SH-SY5Y (cell line): ENCODE data around the gene CACNA1F.

ENCODE experiments used
- GATA2 ChIP-seq: IDR thresholded peaks from 2 replicates; pipeline ENCODE4 v1.6.1; 2011; ENCODE audit warnings: mild to moderate bottlenecking, low read depth, low read length
- GATA3 ChIP-seq: IDR thresholded peaks from 2 replicates; pipeline ENCODE4 v1.6.1; 2011; ENCODE audit warnings: low read depth, mild to moderate bottlenecking, low read length, moderate library complexity

The CACNA1F gene

GRCh38 chrX:49233176-49233575, at the start of gene CACNA1F:
TSS of gene CACNA1F (minus strand) at chrX:49233340. CDS start at chrX:49233309, 31 bp downstream.
- TF ChIP-seq GATA3 (no peak), GATA2 (no peak)

DNA sequence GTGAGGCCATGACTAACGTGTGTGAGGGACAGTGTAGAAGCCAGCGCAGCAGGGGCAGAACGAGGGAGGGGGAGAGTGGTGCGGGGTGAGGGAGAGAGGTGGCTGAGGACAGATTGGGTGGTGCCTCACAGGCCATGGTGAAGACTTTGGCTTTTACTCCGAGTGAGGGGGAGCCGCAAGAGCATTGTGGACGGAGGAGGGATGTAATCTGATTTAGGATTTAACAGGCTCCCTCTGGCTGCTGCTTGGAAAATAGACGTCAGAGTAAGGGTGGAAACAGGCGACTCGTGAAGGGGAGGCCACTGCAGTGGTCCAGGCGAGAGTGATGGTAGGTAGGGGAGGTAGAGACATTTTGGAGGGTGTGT, 49.5 kb upstream of the CACNA1F start:
- TF ChIP-seq GATA2 (0 out of 2 replicates have a peak, but pooled peaks have one; percentile 31), GATA3 (no peak)

- no peak for TF ChIP-seq GATA2
- no peak for TF ChIP-seq GATA3
Measured at GRCh38 chrX:49278081-49278480, 44.9 kb upstream of the CACNA1F start.

GRCh38 chrX:49277535-49277830, 44.3 kb upstream of the CACNA1F start:
- TF ChIP-seq GATA2 (no peak), GATA3 (no peak)

DNA sequence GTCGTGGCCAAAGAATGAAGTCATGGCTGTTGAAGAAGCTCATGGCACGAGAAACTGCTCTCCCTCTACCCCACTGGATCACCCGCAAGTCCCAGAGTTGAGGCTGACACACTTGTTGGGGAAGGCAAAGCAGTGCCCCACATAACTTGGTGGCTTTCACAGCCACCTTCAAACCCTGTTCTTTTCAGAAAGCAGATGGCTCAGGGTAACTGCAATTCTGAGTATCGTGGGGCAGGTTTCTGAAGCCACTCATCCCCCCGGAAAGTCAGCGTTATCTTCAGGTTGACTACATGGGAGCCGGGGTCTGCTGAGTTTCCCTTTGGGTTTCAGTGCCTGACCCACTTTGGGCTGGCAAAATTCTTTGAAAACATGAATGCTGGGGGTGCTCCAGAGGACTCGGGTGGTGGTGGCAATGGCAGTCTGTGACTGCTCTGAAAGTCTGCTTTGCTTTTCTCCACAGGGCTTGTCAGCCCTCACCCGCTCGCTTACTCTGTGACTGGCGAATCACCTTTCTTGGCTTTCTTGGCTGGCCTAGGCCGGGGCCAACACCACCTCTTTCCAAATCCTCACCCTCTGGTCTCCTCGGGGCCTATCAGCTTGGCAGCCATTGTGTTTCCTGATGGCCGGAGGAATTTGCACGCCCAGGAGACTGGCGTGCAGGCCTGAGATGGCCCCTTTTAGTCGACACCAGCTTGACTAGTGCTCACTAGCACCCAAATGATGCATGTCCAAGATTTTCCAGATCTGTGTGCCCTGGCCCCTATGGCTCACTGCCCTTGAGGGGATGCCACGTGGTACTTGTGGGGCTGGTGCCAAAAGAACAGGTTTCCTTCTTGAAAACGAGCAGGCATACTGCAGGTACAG, 43.8 kb upstream of the CACNA1F start:
- TF ChIP-seq GATA2 (no peak), GATA3 (no peak)

DNA sequence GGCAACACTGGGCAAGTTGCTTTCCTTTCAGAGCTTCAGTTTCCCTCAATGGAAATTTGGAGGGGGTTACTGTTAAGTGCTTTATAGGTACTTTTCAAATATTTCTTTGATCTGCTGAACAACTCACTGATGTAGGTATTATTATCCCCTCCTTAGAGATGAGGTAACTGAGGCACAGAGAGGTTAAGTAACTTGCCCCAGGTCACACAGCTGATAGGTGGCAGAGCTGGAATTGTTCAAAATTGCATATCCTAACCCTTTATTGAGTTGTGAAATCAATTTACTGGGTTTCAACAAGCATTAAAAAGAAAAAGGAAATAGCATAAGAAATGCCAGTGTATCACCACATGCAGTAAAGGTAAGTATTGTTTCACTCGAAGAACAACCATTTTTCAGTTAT, 43.1 kb upstream of the CACNA1F start:
- TF ChIP-seq GATA3 = no peak
- no peak for TF ChIP-seq GATA2

GRCh38 chrX:49273181-49273727, 40.1 kb upstream of the CACNA1F start:
- TF ChIP-seq GATA3 (no peak), GATA2 (peak; percentile 7; the same call in 1 of the 2 replicates)

DNA sequence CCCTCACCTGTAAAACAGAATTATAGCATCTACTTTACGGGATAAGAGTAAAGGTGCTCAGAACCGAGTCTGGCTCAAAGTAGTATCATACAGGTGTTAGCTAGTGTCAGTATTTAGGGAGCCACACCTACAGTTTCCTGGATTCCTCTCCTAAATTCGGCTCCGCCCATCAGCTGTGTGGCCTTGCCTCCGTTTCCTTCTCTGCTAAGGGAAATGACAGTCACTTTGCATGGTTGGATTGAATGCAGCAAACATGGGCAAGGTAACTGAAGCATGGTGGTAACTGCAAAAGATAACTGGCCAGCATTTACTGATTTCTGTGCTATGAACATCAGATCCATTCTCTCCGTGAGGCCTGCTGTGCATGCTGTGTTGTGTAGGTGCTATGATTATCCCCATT, 39.3 kb upstream of the CACNA1F start:
- no peak for TF ChIP-seq GATA3
- TF ChIP-seq GATA2 = no peak

GRCh38 chrX:49271341-49271740, 38.2 kb upstream of the CACNA1F start:
- no peak for TF ChIP-seq GATA2
- TF ChIP-seq GATA3 = no peak

- TF ChIP-seq GATA3 (no peak), GATA2 (no peak)
Measured at GRCh38 chrX:49270249-49270921, 37.2 kb upstream of the CACNA1F start.

DNA sequence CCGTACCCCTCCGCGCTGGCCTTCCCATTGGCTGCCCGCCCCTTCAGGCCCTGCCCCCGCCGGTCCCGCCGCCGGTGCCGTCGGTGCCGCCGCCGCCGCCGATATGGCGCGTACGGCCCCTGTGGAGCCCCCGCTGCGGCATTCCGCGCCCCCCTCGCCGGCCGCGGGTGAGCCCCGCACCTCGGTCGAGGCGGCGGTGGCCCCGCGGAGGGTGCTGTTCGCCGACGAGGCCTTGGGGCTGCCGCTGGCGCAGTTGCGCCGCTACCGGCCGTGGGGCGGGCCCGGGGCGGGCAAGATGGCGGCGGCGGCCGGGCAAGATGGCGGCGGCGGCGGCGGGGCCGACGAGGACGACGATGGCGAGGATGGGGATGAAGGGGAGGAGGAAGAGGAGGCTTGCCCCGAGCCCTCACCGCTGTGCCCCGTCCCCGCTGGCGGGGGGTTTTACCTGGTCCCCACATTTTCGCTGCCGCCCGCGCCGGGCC, 36.7 kb upstream of the CACNA1F start, which contains the start of gene PPP1R3F:
PPP1R3F (plus strand) TSS at position 27 of the 482 bp plus-strand sequence; CDS start at position 104, 77 bp downstream.
- no peak for TF ChIP-seq GATA3
- no peak for TF ChIP-seq GATA2

- TF ChIP-seq GATA2 = no peak
- TF ChIP-seq GATA3 = no peak
Measured at GRCh38 chrX:49269010-49269766, 36.0 kb upstream of the CACNA1F start.

DNA sequence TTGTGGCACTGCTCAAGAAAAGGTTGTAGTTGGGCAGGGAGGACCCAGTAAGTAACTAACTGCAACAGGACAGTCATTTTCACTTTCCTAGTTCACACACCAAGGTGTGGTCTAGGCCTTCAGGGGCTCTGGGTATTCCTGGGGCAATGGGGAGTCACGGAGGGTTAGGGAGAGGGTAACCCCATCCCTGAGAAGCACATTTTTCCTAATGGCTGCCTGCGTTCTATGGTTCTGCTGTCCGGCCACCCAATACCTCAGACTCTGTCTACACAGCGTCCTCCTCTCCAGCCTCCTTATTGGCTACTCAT, 35.5 kb upstream of the CACNA1F start:
- TF ChIP-seq GATA3 = no peak
- TF ChIP-seq GATA2 = no peak

- TF ChIP-seq GATA3 (no peak), GATA2 (no peak)
Measured at GRCh38 chrX:49266523-49267445, 33.6 kb upstream of the CACNA1F start.
